GM18526 (cell line): Measurements from ENCODE around the gene FRMPD1.

Experiments
- POLR2A ChIP-seq: IDR thresholded peaks from 3 replicates; pipeline ENCODE4 v1.6.1; 2011; ENCODE audit not compliant: insufficient read length; ENCODE audit errors: extremely low read depth

The FRMPD1 gene

DNA sequence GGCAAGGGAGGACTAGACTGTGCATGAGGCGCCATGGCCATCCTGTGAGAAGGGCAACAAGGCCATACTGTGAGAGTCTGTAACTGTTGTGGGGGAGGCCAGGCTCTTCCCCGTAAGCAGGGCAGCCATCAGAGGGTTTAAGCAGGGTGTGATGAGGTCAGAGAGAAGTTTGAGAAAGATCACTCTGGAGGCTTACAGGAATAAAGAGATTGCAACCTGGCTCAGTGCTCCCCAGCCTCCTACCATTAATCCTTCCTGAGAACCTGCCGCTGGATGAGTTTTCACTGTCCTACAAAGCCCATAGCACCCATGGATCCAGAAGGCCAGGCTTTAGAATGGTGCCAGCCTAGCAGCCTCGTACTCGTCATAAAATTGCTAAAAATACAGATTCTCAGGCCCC lies 88.5 kb downstream of the FRMPD1 start:
- no peak for TF ChIP-seq POLR2A

DNA sequence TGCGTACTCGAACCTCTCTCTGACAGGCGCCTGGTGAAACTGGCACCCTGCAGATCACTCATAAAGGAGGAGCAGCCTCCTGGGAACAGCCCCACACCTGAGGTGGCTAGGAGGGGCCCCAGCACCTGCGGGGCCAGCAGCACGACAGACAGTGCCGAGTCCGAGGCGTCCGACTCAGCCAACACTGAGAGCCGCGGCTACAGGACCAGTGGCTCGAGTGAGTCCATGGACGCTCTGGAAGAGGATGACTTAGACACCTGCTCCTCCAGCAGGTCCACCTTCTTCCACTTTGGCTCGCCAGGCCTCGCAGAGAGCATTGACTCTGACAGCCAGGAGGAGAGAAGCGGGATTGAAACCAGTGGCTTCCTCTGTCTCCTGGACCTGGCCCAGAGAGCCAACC lies 89.4 kb downstream of the FRMPD1 start:
- no peak for TF ChIP-seq POLR2A

DNA sequence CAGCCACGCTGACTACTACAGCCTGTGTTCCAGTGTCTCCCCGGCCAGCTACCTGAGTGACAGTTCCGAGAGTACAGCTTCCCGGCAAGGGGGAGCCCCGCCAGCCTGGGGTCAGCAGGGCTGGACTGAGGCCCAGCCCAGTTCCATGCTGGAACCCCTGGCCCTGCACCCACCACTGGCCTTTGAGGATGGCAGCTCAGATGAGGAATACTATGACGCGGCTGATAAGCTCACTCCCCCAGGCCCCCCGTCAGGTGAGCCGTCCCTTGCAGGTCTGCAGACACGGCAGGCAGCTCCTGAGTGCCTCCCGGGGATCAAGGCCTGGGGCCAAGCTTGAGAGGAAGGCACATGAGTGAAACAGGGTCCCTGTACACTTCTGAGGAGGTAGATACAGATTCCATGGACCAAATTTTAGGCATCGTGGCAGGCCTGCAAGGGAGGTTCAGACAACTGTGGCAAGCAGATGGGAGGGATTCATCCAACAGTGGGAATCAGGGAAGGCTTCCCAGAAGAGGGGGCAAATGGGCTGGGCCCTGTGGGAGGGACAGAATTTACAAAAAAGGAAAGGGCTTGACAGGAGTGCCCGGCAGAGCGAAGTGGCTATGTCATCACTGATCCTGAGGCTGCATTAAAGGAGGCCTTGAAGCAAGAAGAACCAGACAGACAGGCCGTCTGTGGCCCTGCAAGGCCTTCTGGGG lies 90.0 kb downstream of the FRMPD1 start:
- no peak for TF ChIP-seq POLR2A

DNA sequence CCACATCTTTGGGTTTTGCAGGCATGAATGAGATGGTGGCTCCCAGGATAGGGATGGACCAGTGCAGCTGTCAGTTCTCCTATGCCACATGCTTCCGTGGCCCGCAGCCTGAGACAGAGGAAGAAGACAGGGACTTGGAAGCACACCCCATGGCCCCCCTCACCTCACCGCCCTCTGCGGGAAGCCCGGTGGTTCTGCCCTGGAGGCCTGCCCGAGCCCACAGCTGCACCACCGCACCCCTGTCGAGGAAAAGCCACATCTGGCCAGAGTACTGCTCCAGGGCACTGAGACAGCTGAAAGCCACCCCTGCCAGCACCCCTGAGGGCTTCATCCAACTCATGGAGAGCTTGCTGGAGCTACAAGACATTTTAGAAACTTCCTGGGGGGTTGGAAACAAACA lies 95.2 kb downstream of the FRMPD1 start:
- no peak for TF ChIP-seq POLR2A

DNA sequence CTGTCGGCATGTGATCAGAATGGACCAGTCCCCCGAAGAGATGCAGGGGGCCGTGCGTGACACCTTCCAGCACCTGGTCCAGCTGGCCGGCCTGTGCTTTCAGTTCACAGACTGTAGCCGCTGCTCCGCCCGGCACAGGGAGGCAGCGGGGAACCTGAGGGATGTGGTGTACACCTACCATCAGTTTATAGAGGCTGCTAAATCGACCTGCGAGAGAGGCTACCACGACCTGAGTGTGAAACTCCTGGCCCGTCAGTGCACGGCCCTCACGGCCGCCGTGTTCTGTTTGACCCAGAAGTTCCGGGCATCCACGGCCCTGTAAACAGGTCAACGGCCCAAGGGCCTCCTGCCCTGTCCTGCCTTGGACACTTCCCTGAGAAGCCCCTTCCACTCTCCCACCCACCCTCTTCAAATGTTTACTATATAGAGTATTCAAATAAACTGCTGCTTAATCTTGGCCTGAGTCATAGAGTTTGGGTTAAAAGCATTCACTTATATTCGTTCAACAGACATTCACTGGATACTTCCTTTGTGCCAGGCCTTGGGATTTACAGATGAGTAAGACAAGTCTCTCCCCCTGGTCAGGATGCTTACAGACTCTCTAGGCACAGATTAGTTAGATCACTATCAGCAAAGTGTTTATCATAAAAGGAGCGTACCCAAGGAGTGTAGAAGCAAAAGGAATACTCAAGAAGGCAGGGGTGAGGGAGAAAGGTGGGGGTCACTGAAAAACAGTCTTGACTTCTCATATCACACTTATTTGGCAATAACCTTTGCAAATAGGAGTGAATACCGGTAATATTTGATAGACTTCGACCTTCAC lies 95.9 kb downstream of the FRMPD1 start:
- TF ChIP-seq POLR2A, result no peak

DNA sequence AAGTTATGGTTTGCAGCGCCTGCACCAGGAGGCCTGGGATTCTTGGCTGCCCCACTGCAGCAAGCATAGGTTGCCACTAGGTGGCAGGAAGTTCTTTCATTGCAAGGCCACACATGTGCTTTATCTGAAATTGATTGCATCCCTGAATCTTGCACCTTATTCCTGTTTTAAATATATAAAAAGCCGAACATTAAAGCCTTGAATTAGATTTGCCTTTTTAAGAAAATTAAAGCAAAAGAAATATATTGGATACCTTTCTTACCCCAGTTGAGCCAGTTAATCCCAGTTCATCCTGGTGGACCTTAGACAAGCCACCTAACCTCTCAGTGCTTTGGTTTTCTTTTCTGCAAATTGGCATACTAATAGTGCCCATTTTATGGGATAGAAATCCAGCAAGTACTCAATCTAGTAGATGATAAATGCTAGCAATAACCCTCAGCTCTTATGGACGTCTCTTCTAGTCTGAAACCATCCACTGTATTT lies 96.6 kb downstream of the FRMPD1 start:
- no peak for TF ChIP-seq POLR2A

DNA sequence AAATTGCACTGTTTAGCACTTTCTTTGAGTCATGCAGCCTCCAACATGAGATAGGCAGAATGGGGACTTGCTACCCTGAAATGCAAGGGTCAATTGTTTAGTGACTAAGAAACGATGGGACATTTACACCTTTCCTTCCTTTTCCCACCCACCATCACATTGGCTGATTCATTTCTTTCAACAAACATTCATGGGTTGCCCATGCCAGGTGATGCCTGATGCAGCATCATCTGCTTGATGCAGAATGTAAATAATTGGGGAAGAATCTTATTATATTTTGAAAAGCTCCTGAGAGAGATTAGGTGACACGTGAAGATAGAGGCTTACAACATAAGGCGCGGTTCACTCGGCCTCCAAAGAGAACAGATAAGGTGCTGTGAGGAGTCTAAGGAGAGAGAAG lies 98.4 kb downstream of the FRMPD1 start:
- TF ChIP-seq POLR2A, result no peak

DNA sequence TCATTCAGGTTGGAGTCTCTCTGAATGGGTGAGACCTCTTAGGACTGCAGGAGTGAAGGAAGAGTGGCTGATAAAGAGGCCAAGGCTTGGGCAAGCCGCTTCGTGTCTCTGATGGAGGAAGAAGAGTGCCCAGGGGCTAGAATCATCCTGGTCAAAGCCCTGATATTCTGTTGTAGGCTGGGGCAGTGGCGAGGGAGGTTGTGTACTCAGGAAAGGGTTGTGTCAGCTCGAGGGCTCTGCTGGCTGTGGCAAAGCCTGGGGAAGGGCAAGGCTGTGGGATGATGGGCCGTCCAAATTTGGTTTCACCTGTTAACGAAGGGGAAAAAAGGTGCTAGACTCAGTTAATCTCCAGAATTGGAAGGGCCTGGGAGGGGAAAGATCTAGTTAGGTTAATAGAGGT lies 100.4 kb downstream of the FRMPD1 start:
- TF ChIP-seq POLR2A, result no peak

DNA sequence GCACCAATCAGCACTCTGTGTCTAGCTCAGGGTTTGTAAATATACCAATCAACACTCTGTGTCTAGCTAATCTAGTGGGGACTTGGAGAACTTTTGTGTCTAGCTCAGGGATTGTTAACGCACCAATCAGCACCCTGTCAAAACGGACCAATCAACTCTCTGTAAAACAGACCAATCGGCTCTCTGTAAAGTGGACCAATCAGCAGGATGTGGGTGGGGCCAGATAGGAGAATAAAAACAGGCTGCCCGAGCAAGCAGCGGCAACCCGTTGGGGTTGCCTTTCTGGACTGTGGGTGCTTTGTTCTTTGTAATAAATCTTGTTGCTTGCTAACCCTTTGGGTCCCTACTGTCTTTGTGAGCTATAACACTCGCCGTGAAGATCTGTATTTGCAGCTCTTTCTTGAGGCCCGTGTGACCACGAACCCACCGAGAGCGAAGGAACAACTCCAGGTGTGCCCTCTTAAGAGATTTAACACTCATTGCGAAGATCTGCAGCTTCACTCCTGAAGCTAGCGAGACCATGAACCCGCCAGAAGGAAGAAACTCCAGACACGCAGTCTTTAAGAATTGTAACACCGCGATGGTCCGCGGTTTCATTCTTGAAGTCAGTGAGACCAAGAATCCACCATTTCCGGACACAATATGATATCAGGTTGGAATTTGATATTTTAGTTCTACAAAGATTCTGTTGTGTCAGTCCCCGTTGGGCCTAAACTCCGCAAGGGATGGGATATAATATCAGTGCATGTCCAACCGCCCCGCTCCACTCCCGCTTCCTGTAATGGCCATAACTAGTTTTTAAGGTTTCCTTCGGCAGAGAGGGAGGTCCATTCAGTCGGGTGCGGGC lies 102.1 kb downstream of the FRMPD1 start:
- no peak for TF ChIP-seq POLR2A

DNA sequence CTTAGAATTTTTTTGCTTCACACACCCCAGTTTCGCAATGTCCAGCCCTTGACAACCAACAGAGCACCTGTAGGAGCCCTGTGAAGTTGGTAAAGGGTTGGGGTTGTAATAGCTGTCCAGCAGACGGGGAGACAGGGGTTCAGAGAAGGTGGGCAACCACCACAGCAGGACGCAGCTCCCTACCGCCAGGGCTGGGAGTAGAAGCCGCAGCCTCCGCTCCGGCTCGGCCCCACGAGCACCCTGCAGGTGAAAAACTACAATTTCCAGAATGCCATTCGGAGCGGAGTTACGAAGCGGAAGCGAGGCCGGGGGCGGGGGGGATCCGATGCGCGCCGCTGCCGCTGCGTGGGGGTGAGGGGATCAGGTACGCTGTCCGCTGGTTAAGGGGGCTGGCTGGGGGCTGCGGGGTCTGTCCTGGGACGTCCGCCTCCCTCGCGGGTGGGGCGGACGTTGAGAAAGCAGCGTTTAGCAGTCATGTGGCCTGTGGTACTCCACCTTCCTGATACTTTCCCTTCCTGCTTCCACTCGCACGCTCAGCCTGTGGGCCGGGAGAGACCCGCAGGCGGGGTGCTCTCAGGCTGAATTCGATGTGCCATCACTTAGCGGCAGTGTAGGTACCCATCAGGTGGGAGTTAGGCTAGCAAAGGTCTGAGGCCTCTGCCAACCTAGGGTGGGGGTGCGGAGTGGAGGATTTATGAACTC lies 102.9 kb downstream of the FRMPD1 start, which contains the start of gene TRMT10B:
TRMT10B (plus strand) TSS at position 317 of the 702 bp plus-strand sequence. CDS start 8,127 bp downstream, outside the sequence.
- TF ChIP-seq POLR2A, result peak; percentile 66

DNA sequence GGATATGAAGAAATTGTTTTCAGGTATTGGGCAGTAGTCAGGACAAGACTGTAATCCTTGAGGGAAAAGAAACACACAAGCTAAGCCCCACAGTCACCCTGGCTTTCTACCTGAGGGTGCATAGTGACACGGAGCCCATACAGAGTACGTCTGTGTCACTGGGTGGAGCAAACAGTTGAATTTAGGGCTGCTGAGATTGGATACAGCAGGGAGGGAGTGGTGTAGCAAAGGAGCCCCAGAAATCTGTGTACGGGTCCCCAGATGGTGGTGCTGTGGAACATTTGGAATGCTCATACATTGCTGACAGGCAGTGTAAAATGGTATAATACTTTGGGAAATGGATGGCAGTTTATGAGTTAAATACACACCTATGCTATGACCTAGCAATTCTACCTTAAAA lies 108.0 kb downstream of the FRMPD1 start:
- no peak for TF ChIP-seq POLR2A

DNA sequence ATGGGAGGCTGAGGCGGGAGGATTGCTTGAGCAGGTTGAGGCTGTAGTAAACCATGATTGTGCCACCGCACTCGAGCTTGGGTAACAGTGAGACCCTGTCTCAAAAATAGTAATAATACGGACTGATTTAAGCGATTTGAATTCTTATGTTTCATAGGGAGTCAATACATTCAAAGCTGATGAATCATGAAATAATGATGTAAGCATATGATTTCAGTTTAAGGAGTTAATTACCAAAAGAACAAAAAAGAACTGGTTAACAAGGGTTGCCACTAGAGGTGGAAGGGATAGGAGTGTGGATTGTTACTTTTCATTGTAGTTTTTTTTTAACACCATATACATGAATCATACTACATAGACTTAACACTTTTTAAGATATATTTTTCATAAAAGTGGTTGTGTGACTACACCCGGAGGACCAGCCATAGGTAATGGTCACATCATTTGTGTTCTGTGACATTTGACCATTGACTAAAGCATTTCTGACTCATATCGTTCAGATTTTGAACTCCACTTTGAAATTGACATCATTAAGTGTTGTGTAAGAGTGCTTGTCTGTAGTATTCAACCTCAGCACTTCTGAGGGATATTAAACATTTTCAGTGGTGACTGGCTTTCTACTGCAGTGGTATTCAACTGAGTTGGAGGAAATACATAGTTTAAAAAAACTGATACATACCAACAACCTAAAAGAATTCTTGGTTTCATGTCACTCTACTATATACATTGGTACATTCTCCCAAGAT lies 109.8 kb downstream of the FRMPD1 start:
- TF ChIP-seq POLR2A, result no peak

DNA sequence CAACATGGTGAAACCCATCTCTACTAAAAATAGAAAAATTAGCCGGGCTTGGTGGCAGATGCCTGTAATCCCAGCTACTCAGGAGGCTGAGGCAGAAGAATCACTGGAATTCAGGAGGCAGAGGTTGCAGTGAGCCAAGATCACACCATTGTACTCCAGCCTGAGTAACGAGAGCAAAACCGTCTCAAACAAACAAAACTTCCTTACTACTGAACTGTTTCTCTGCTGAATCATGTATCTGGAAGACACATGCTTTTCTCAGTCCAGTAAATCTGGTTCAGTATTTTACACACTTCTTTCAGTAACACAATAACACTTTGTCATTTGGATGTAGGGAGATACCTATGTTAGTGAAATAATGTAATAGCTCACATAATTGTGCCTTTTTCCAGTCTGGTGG lies 110.8 kb downstream of the FRMPD1 start:
- no peak for TF ChIP-seq POLR2A

DNA sequence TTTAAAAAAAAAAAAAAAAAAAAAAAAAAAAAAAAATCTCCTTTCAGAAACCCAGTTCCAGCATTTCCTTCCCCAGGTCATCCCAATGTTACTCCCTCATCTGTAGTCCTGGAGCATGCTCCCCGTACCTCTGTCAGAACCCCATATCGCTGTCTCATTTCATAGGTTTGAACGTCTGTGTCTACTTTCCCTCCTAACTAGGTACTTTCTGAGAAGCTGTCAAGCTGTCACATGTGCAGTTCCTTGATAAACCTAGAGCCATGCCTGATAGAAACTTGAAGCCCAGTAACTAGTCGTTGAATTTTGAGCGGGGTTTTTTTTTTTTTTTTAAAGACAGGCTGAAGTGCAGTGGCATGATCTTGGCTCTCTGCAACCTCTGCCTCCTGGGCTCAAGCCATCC lies 118.6 kb downstream of the FRMPD1 start:
- TF ChIP-seq POLR2A, result no peak
